CD4-positive, CD25-positive, alpha-beta regulatory T cell (primary cell): ENCODE results near the gene CEP83. TPM values are rescaled to one million over a fixed set of nuclear protein-coding genes. Genes with fewer than 3 reads are reported as not detected.
"Not testable (repeated sequence)": the region's sequence is repeated elsewhere in the genome, so short reads cannot be mapped to it uniquely, and the experiment has no call there.

Experiments
- ATAC-seq, 2 donors: fragments of 150-1000 bp; cut with Tn5 transposase; one replicate each; pipeline ENCODE4 v1.10.0; 2021; ENCODE audit warnings: low read depth in 2 of 2, moderate number of reproducible peaks in 2 of 2, moderate library complexity in 1 of 2
- DNase-seq, 3 donors: peaks; one replicate each; pipeline versions ENCODE4 v3.0.0 to v3.0.0-alpha.2; 2012 to 2022; ENCODE audit warnings: mixed read lengths in 1 of 3
- H3K27ac ChIP-seq: one replicate; pipeline ENCODE4 v1.7.0; 2013; ENCODE audit warnings: mild to moderate bottlenecking, low read length; ENCODE audit not compliant: insufficient read depth, poor library complexity, severe bottlenecking
- H3K27me3 ChIP-seq: one replicate; pipeline ENCODE4 v1.7.0; 2013; ENCODE audit warnings: low read length; ENCODE audit not compliant: control insufficient read depth, insufficient read depth
- H3K36me3 ChIP-seq: one replicate; pipeline ENCODE4 v1.7.0; 2013; ENCODE audit warnings: mild to moderate bottlenecking, low read length, moderate library complexity; ENCODE audit not compliant: control insufficient read depth, insufficient read depth
- H3K4me1 ChIP-seq: 2 replicates; pipeline ENCODE4 v1.7.0; 2013; ENCODE audit warnings: mild to moderate bottlenecking, low read length; ENCODE audit not compliant: insufficient read depth, control insufficient read depth, poor library complexity, severe bottlenecking
- H3K4me3 ChIP-seq: one replicate; pipeline ENCODE4 v1.7.0; 2013; ENCODE audit warnings: low read depth, mild to moderate bottlenecking, low read length, moderate library complexity
- H3K9me3 ChIP-seq, 2 experiments: 1 replicate in 1 of 2; 2 replicates in 1 of 2; pipeline ENCODE4 v1.7.0; 2013; ENCODE audit warnings: low read length in 2 of 2, mild to moderate bottlenecking in 1 of 2, moderate library complexity in 1 of 2; ENCODE audit not compliant: control insufficient read depth in 2 of 2
- H3K27ac Mint-ChIP-seq, 3 donors: one replicate each; pipeline ENCODE4 v1.8.0; 2020 to 2022; ENCODE audit warnings: mild to moderate bottlenecking in 3 of 3, mixed read lengths in 3 of 3, moderate library complexity in 2 of 3
- H3K27me3 Mint-ChIP-seq: one replicate; pipeline ENCODE4 v1.8.0; 2022; ENCODE audit warnings: mild to moderate bottlenecking, mixed read lengths
- H3K36me3 Mint-ChIP-seq: one replicate; pipeline ENCODE4 v1.8.0; 2020; ENCODE audit warnings: mixed read lengths
- H3K4me1 Mint-ChIP-seq, 4 donors: one replicate each; pipeline ENCODE4 v1.8.0; 2020 to 2022; ENCODE audit warnings: mixed read lengths in 4 of 4, mild to moderate bottlenecking in 1 of 4
- H3K4me3 Mint-ChIP-seq, 4 donors: one replicate each; pipeline ENCODE4 v1.8.0; 2020 to 2022; ENCODE audit warnings: mild to moderate bottlenecking in 4 of 4, mixed read lengths in 4 of 4, moderate library complexity in 3 of 4
- H3K9me3 Mint-ChIP-seq, 7 donors: one replicate each; pipeline ENCODE4 v1.8.0; 2020 to 2022; ENCODE audit warnings: mixed read lengths in 7 of 7, mild to moderate bottlenecking in 3 of 7, moderate library complexity in 2 of 7
- polyA plus RNA-seq, 4 donors: library from polyadenylated mRNA; unstranded; fragments of 300-500 nt; fragmentation: Illumina TruSeq; gene quantifications; one replicate each; pipeline ENCODE4 v1.2.3, GENCODE V29; 2021
- total RNA-seq: library from RNA; stranded (reverse); gene quantifications from one replicate; pipeline ENCODE4 v1.2.3, GENCODE V29; 2022

Gene CEP83
- total and polyA plus RNA-seq, 5 donors from 2014 or later, result 3.7 to 14.2 (median 5.1) TPM

DNA sequence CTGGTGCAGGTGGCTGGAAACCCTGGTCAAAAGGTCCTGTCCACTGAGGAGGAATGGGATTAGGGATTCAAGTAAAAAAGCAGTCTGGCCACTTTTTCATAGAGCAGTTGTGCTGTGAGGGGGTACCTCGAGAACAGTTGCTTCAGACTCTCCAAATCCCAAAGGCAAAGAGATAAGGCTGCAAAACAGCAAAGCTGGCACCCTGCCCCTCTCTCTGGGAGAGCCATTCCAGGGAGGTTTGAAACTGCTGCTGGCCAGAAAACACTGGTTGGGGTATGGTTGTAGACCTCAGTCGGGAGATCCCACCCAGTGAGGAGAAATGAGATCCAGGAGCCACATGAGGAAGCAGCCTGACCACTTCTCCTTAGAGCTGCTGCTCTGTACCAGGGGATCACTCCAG, 137.3 kb downstream of the CEP83 start:
- H3K27me3 Mint-ChIP-seq, result peaks cover 5% of the 10 kb centered on the region
- Histone ChIP-seq H3K27ac (no peak overlapping the region), H3K36me3 (peaks cover 13% of the 10 kb centered on the region), H3K9me3 (peaks cover 18 to 38% of the 10 kb centered on the region in 2 experiments), H3K27me3 (no peaks in the 10 kb centered on the region), H3K4me3 (no peak overlapping the region), H3K4me1 (no peaks in the 10 kb centered on the region)
- peaks cover 0 to 4% (median 0%) of the 10 kb centered on the region in 4 donors for H3K4me1 Mint-ChIP-seq
- H3K36me3 Mint-ChIP-seq, result peaks cover 28% of the 10 kb centered on the region
- DNase-seq, result no peak
- H3K27ac Mint-ChIP-seq, result no peak overlapping the region
- H3K9me3 Mint-ChIP-seq, result peaks cover 0 to 41% (median 23%) of the 10 kb centered on the region in 7 donors
- no peak overlapping the region for H3K4me3 Mint-ChIP-seq
- no peak for ATAC-seq

DNA sequence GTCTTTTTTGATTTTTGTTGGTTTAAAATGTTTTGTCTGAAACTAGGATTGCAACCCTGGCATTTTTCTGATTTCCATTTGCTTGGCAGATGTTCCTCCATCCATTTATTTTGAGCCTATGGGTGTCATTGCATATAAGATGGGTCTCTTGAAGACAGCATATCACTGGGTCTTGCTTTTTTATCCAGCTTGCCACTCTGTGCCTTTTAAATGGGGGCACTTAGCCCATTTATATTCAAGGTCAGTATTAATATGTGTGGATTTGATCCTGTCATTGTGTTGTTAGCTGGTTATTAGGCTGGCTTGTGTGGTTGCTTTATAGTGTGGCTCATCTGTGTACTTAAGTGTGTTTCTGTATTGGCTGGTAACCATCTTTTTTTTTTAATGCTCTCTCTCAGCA, 139.6 kb downstream of the CEP83 start:
- Histone ChIP-seq H3K4me3 (no peak overlapping the region), H3K4me1 (no peaks in the 10 kb centered on the region), H3K9me3 (peaks cover 18 to 38% of the 10 kb centered on the region in 2 experiments), H3K27ac (no peak overlapping the region), H3K27me3 (no peaks in the 10 kb centered on the region), H3K36me3 (peaks cover 13% of the 10 kb centered on the region)
- Mint-ChIP-seq H3K36me3 (peaks cover 21% of the 10 kb centered on the region), H3K4me3 (no peak overlapping the region), H3K9me3 (peaks cover 0 to 50% (median 26%) of the 10 kb centered on the region in 7 donors), H3K27me3 (no peaks in the 10 kb centered on the region), H3K4me1 (peaks cover 0 to 4% (median 0%) of the 10 kb centered on the region in 4 donors), H3K27ac (no peak overlapping the region)
- ATAC-seq (no peak), DNase-seq (no peak)

DNA sequence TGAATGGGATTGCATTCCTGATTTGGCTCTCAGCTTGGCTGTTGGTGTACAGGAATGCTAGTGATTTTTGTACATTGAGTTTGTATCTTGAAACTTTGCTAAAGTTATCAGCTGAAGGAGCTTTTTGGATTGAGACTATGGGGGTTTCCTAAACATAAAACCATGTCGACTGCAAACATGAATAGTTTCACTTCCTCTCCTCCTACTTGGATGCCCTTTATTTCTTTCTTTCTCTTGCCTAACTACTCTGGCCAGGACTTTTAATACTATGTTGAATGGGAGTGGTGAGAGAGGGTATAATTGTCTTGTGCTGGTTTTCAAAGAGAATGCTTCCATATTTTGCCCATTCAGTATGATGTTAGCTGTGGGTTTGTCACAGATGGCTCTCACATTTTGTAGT, 141.5 kb downstream of the CEP83 start:
- Histone ChIP-seq H3K9me3 (peaks cover 18 to 38% of the 10 kb centered on the region in 2 experiments), H3K27ac (no peak overlapping the region), H3K36me3 (peaks cover 7% of the 10 kb centered on the region), H3K4me3 (no peak overlapping the region), H3K27me3 (no peaks in the 10 kb centered on the region), H3K4me1 (no peaks in the 10 kb centered on the region)
- Mint-ChIP-seq H3K36me3 (peaks cover 8% of the 10 kb centered on the region), H3K27ac (no peak overlapping the region), H3K4me1 (no peaks in the 10 kb centered on the region), H3K27me3 (no peaks in the 10 kb centered on the region), H3K4me3 (no peak overlapping the region), H3K9me3 (peaks cover 0 to 50% (median 26%) of the 10 kb centered on the region in 7 donors)
- ATAC-seq, result no peak
- DNase-seq, result no peak

DNA sequence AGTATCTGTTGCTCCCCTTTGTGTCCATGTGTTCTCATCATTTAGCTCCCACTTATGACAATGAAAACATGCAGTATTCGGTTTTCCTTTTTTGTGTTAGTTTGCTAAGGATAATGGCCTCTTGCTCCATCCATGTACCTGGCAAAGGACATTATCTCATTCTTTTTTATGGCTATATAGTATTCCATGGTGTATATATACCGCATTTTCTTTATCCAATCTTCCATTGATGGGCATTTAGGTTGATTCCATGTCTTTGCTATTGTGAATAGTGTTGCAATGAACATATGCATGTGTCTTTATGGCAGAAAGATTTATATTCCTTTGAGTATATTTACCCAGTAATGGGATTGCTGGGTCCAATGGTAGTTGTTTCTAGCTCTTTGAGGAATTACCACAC, 143.1 kb downstream of the CEP83 start:
- ATAC-seq, H3K27me3 ChIP-seq, H3K4me3 Mint-ChIP-seq, H3K27me3 Mint-ChIP-seq, H3K36me3 ChIP-seq, H3K4me1 ChIP-seq, H3K27ac Mint-ChIP-seq, H3K36me3 Mint-ChIP-seq, DNase-seq, H3K27ac ChIP-seq, H3K4me3 ChIP-seq, H3K4me1 Mint-ChIP-seq: not testable (repeated sequence)
- peaks cover 0 to 49% (median 26%) of the 10 kb centered on the region in 7 donors for H3K9me3 Mint-ChIP-seq
- peaks cover 18 to 34% of the 10 kb centered on the region in 2 experiments for H3K9me3 ChIP-seq

DNA sequence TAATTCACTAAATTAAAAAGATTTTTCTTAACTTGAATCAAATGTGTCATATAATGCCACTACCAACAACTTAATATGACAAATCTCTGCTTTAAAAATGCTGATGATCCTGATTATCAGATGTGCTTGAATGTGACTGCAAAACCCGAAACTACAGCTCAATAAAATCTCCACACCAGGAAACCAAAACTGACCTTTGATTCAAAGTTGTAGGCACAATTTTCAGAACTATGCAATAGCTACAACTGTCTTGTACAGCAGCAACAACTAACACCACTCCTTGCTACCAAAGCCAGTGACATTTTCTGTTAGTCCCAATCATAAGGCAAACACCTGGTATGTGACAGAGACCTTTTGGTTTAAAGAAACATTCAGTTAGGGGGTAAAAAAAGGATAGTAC, 147.3 kb downstream of the CEP83 start:
- no peak for DNase-seq
- Histone ChIP-seq H3K4me3 (no peak overlapping the region), H3K36me3 (peaks cover 11% of the 10 kb centered on the region), H3K27ac (no peak overlapping the region), H3K4me1 (no peaks in the 10 kb centered on the region), H3K27me3 (no peaks in the 10 kb centered on the region), H3K9me3 (no peaks in the 10 kb centered on the region)
- Mint-ChIP-seq H3K36me3 (peaks cover 25% of the 10 kb centered on the region), H3K4me1 (peaks cover 0 to 8% (median 2%) of the 10 kb centered on the region in 4 donors), H3K4me3 (no peak overlapping the region), H3K27me3 (no peaks in the 10 kb centered on the region), H3K9me3 (peaks cover 0 to 9% (median 3%) of the 10 kb centered on the region in 7 donors), H3K27ac (peak overlapping the region in 1 of 3 donors; percentile 17)
- no peak for ATAC-seq

DNA sequence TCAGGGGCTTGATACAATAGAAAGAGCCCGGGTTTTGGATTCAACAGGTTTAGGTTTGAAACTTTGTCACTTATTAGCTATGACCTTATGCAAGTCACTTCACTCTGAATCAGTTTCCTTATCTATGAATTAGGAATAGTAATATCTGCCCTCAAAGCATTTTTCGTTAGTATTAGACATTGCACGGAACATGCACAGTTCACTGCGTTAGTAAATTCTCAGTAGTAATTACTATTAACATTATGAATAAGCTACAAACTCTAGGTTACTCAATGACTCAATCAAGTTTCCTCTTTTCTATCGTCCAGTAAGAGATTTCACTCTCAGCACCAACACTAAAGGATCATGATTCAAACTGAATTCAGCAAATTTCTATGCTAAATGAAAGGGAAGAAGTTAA, 150.3 kb downstream of the CEP83 start:
- no peak overlapping the region for H3K27ac ChIP-seq
- no peak overlapping the region for H3K27ac Mint-ChIP-seq
- H3K27me3 ChIP-seq, result no peaks in the 10 kb centered on the region
- H3K9me3 ChIP-seq, result no peaks in the 10 kb centered on the region
- no peaks in the 10 kb centered on the region for H3K27me3 Mint-ChIP-seq
- ATAC-seq, result no peak
- no peak overlapping the region for H3K4me3 Mint-ChIP-seq
- no peak overlapping the region for H3K4me3 ChIP-seq
- peaks cover 45% of the 10 kb centered on the region for H3K36me3 Mint-ChIP-seq
- peaks cover 6% of the 10 kb centered on the region for H3K4me1 ChIP-seq
- H3K9me3 Mint-ChIP-seq, result no peaks in the 10 kb centered on the region
- DNase-seq, result no peak
- H3K4me1 Mint-ChIP-seq, result peaks cover 0 to 15% (median 11%) of the 10 kb centered on the region in 4 donors
- peaks cover 24% of the 10 kb centered on the region for H3K36me3 ChIP-seq

DNA sequence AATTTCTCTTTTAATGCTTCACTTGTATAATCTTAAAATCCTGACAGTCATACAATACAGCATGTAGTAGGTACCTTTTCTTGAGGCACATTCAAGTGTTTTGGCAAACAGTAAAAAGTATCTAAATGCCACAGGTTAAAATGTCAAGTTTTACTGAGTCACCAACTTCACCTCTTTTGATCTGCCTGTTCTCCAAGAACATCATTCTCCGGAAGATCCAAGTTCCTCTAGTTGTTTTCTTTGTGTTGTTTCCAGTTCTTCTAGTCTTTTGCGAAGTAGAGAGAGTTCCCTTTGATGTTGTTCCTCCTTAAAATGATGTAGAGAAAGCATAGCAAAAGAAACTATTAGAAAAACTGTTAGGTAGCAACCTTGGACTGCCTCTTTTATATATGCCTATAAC, 151.1 kb downstream of the CEP83 start:
- H3K4me1 Mint-ChIP-seq, result peaks cover 0 to 15% (median 11%) of the 10 kb centered on the region in 4 donors
- peaks cover 6% of the 10 kb centered on the region for H3K4me1 ChIP-seq
- H3K36me3 Mint-ChIP-seq, result peaks cover 46% of the 10 kb centered on the region
- no peak for DNase-seq
- no peaks in the 10 kb centered on the region for H3K27me3 Mint-ChIP-seq
- no peak overlapping the region for H3K27ac Mint-ChIP-seq
- no peak for ATAC-seq
- no peak overlapping the region for H3K27ac ChIP-seq
- no peaks in the 10 kb centered on the region for H3K27me3 ChIP-seq
- no peaks in the 10 kb centered on the region for H3K9me3 Mint-ChIP-seq
- H3K36me3 ChIP-seq, result peaks cover 28% of the 10 kb centered on the region
- H3K9me3 ChIP-seq, result no peaks in the 10 kb centered on the region
- H3K4me3 ChIP-seq, result no peak overlapping the region
- no peak overlapping the region for H3K4me3 Mint-ChIP-seq

DNA sequence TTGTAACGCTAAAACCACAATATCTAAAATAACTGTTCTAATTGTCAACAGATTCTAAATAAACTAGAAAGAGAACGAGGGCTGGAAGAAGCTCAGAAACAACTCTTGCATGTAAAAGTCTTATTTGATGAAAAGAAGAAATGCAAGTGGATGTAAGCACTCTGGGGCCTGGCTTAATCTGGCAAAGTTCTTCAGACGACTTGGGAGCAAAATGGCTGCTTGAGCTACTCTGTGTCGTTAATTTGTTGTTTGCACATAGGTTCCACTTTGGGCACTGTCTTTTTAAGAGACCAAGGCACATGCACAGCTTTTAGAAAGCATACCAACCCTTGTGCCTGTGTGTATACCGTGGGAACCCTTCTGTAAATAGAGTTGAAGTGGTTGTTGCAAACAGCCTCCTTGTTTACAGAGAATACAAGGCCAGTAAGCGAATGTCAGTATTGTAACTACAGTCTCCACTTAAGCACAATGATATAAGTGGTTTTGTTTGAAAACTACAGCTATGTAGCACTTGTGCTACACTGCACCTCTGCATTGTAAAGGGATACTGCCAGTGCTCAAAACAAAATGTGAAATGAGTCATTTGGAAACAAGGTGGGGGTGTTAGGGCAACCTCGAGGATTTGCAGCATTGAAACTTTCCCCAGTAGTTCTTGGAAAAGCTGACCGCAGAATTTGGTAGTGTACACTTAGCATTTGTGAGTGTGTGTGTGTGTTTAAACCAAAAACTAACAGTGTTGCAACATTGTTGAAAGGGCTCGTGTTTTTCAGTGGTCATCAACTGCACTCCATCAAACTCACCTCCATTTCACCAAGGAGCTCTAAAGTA, 154.3 kb downstream of the CEP83 start:
- Mint-ChIP-seq H3K27me3 (no peaks in the 10 kb centered on the region), H3K9me3 (no peaks in the 10 kb centered on the region), H3K4me1 (peaks cover 0 to 23% (median 10%) of the 10 kb centered on the region in 4 donors), H3K4me3 (no peak overlapping the region), H3K27ac (peak overlapping the region in 2 of 3 donors; percentile 20 to 64), H3K36me3 (peaks cover 59% of the 10 kb centered on the region)
- peak in 1 of 3 donors; percentile 91 for DNase-seq
- Histone ChIP-seq H3K27me3 (no peaks in the 10 kb centered on the region), H3K9me3 (no peaks in the 10 kb centered on the region), H3K36me3 (peaks cover 42% of the 10 kb centered on the region), H3K4me3 (no peak overlapping the region), H3K4me1 (peaks cover 6% of the 10 kb centered on the region), H3K27ac (no peak overlapping the region)
- peak; percentile 45 to 50 for ATAC-seq
